Measurements from ENCODE around the gene ZC3H13. TPM values are rescaled to one million over a fixed set of nuclear protein-coding genes. Genes with fewer than 3 reads are reported as not detected.

The ZC3H13 gene
- total RNA-seq, 1 experiment from 2014 or later = 61.9 TPM

DNA sequence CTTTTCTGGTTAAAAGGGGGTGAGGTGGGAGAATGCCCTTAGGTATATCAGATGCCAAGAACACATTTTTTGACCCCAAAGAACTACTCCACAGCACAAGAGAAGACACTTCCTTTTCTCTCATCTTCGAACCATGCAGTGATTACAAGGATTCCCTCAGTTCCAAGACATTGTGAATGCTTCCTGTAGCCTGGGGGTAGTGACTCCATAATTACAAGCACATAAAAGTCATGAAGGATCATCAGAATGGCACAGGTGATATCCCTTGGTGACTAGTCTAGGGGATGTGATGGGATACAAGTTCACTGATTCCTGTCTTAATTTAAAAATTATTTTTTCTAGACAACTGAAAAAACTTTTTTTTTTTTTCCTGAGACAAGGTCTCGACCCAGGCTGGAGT lies 78.0 kb downstream of the ZC3H13 start:
- Histone ChIP-seq H3K4ac (ENCODE audit: low read depth, low read length) (no peak overlapping the region), H2BK12ac (ENCODE audit: insufficient read length, low read depth, low read length) (no peak overlapping the region), H2BK20ac (ENCODE audit: low read depth, low read length, poor library complexity, severe bottlenecking) (no peak overlapping the region), H3K23me2 (ENCODE audit: insufficient read length, low read depth, low read length, poor library complexity, severe bottlenecking) (no peaks in the 10 kb centered on the region), H2BK5ac (ENCODE audit: insufficient read length, low read length) (no peak overlapping the region), H3K14ac (ENCODE audit: insufficient read depth, low read length) (no peak overlapping the region), H2BK15ac (ENCODE audit: low read depth, low read length) (no peak overlapping the region), H4K91ac (ENCODE audit: insufficient read length, low read depth, low read length) (no peak overlapping the region), H2AFZ (ENCODE audit: low read length) (no peak overlapping the region), H4K5ac (ENCODE audit: insufficient read length, low read depth, low read length) (no peak overlapping the region), H4K8ac (replicated peaks; ENCODE audit: insufficient read length, low read depth, low read length) (no peak overlapping the region), H3K4me2 (ENCODE audit: insufficient read depth, insufficient read length, low read length) (no peak overlapping the region), H3K27me3 (ENCODE audit: insufficient read depth, low read length) (no peaks in the 10 kb centered on the region), H2AK5ac (ENCODE audit: insufficient read length, low read length) (no peak overlapping the region), H3K9me3 (ENCODE audit: control insufficient read depth, low read depth, low read length) (no peaks in the 10 kb centered on the region), H3K4me1 (ENCODE audit: insufficient read depth, low read length) (no peaks in the 10 kb centered on the region), H3K9ac (ENCODE audit: extremely low read depth, insufficient read length, low read length) (no peak overlapping the region), H3K79me1 (ENCODE audit: insufficient read depth, low read depth, low read length, poor library complexity, severe bottlenecking) (no peaks in the 10 kb centered on the region), H3K79me2 (ENCODE audit: insufficient read depth, low read length) (no peaks in the 10 kb centered on the region), H4K20me1 (ENCODE audit: control insufficient read depth, insufficient read depth, insufficient read length) (no peaks in the 10 kb centered on the region), H2BK120ac (ENCODE audit: low read depth, low read length, poor library complexity, severe bottlenecking) (no peak overlapping the region), H3K23ac (ENCODE audit: insufficient read length, low read depth, low read length) (no peak overlapping the region), H3K27ac (ENCODE audit: insufficient read length, low read depth, low read length) (no peak overlapping the region), H3K56ac (ENCODE audit: insufficient read length, low read depth, low read length) (no peak overlapping the region), H3K18ac (ENCODE audit: insufficient read length, low read depth, low read length) (no peak overlapping the region), H3T11ph (ENCODE audit: low read length) (no peak overlapping the region)
- no peaks in the 10 kb centered on the region for H3K27me3 Mint-ChIP-seq (ENCODE audit: low read depth)
- H3K27ac Mint-ChIP-seq = no peak overlapping the region
- H3K4me3 Mint-ChIP-seq = no peak overlapping the region
- H3K36me3 Mint-ChIP-seq (ENCODE audit: insufficient read depth in 1 of 3, low read depth in 3 of 3) = peaks cover 22 to 50% (median 41%) of the 10 kb centered on the region in 3 experiments; a peak in 6 of 7 replicates
- TF ChIP-seq, protein P1, sequence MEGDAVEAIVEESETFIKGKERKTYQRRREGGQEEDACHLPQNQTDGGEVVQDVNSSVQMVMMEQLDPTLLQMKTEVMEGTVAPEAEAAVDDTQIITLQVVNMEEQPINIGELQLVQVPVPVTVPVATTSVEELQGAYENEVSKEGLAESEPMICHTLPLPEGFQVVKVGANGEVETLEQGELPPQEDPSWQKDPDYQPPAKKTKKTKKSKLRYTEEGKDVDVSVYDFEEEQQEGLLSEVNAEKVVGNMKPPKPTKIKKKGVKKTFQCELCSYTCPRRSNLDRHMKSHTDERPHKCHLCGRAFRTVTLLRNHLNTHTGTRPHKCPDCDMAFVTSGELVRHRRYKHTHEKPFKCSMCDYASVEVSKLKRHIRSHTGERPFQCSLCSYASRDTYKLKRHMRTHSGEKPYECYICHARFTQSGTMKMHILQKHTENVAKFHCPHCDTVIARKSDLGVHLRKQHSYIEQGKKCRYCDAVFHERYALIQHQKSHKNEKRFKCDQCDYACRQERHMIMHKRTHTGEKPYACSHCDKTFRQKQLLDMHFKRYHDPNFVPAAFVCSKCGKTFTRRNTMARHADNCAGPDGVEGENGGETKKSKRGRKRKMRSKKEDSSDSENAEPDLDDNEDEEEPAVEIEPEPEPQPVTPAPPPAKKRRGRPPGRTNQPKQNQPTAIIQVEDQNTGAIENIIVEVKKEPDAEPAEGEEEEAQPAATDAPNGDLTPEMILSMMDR (conservative IDR thresholded peaks at IDR 0.05) = no peak
- no CpG with 5 or more reads among the region's 2 CpGs for WGBS (ENCODE audit: extremely low coverage, insufficient read length, low lambda C conversion rate)
- no peaks in the 10 kb centered on the region for H3K9me3 Mint-ChIP-seq
- DNase-seq = no peak
- H3K4me1 Mint-ChIP-seq = no peaks in the 10 kb centered on the region

All from H9 (cell line).